NCI-H187 treated with DMSO at 0.1 percent for 48 hours (cell line): ENCODE results near the gene GET3.
"Not testable (repeated sequence)": the region's sequence is repeated elsewhere in the genome, so short reads cannot be mapped to it uniquely, and the experiment has no call there.

ENCODE experiments used
- DNase-seq: peaks from one replicate; lab custom pipeline; 2025; lab: John Stamatoyannopoulos, UW

GET3 gene

DNA sequence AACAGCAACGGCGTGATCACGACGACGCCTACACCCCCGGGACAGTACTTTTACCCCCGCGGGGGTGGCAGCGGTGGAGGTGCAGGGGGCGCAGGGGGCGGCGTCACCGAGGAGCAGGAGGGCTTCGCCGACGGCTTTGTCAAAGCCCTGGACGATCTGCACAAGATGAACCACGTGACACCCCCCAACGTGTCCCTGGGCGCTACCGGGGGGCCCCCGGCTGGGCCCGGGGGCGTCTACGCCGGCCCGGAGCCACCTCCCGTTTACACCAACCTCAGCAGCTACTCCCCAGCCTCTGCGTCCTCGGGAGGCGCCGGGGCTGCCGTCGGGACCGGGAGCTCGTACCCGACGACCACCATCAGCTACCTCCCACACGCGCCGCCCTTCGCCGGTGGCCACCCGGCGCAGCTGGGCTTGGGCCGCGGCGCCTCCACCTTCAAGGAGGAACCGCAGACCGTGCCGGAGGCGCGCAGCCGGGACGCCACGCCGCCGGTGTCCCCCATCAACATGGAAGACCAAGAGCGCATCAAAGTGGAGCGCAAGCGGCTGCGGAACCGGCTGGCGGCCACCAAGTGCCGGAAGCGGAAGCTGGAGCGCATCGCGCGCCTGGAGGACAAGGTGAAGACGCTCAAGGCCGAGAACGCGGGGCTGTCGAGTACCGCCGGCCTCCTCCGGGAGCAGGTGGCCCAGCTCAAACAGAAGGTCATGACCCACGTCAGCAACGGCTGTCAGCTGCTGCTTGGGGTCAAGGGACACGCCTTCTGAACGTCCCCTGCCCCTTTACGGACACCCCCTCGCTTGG is 55.0 kb downstream of the GET3 start:
- no peak for DNase-seq

DNA sequence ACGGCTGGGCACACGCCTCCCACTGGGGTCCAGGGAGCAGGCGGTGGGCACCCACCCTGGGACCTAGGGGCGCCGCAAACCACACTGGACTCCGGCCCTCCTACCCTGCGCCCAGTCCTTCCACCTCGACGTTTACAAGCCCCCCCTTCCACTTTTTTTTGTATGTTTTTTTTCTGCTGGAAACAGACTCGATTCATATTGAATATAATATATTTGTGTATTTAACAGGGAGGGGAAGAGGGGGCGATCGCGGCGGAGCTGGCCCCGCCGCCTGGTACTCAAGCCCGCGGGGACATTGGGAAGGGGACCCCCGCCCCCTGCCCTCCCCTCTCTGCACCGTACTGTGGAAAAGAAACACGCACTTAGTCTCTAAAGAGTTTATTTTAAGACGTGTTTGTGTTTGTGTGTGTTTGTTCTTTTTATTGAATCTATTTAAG is 55.6 kb downstream of the GET3 start:
- DNase-seq, result no peak

DNA sequence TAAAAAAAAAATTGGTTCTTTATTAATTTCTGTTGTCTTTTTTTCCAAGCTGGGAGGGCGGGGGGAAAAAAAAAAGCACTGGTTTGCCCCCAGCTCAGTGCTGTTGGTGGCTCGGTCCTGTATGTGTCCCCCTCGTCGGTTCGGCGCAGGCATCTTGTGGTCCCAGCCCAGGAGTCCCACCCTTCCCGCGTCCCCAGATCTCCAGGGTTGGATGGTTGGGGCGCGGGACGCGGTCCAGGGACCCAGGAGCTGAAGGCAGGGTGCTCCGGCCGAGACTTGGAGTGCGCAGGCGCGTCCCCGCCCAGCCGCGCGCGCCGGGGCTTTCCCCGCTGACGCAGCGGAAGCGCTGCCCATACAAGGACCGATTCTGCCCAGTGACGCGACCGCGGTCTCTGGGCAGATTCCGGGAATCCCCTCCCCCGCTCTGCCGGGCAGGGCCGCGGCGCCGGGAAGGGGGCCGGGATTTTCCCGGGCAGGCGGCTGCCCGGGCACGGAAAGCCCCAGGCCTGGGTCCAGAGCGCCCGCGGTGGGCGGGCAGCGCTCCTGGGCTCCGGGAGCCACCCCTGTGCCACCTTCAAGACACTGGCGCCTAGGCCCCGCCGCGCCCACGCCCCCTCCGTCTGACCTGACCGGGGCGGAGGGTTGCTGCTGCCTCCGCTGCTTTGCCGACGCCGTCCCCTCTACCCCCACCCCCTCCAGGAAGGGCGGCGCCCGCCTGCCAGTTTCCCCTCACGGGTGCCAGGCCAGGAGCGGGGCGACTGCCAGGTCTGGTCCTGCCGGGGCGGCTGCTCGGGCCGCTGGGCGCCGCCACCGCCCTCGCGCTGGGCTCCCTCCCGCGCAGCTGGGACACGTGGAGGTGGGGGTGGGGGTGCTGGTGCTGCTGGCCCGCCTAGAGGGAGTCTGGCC is 56.2 kb downstream of the GET3 start:
- no peak for DNase-seq

DNA sequence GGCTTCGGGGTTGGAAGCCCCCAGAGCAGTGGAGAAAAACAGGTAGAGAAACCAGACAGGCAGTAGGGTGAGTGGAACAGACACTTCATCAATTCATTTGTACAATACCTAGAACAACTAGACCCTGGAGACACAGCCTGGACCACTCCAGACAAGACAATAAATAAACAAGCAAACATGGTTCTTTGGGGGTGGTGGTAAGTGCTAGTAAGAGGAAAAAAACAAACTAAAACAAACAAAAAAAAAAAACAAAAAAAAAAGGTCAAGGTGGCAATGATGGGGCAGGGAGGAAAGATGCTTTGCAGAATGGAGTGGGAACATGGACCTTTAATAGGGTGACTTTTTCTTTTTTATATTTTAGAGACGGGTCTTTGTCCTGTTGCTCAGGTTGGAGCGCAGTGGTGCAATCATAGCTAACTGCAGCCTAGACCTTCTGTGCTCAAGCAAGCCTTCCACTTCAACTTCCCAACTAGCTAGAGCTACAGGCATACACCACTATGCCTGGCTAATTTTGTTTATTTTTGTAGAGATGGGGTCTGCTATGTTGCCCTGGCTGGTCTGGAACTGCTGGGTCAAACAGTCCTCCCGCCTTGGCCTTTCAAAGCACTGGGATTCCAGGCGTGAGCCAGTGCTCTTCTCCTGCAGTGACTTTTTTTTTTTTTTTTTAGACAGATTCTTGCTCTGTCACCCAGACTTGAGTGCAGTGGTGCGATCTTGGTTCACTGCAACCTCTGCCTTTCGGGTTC is 57.1 kb downstream of the GET3 start:
- no peak for DNase-seq

DNA sequence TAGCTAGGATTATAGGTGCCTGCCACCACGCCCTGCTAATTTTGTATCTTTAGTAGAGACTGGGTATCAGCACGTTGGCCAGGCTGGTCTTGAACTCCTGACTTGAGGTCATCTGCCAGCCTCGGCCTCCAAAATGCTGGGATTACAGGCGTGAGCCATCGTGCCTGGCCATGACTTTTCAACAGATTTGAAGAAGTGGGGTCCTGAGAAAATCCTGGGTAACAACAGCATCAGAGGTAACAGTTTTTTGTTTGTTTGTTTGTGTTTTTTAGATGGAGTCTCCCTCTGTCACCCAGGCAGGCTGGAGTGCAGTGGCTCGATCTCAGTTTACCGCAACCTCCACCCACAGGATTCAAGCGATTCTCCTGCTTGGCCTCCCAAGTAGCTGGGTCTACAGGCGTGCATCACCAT is 57.7 kb downstream of the GET3 start:
- DNase-seq, result no peak

DNA sequence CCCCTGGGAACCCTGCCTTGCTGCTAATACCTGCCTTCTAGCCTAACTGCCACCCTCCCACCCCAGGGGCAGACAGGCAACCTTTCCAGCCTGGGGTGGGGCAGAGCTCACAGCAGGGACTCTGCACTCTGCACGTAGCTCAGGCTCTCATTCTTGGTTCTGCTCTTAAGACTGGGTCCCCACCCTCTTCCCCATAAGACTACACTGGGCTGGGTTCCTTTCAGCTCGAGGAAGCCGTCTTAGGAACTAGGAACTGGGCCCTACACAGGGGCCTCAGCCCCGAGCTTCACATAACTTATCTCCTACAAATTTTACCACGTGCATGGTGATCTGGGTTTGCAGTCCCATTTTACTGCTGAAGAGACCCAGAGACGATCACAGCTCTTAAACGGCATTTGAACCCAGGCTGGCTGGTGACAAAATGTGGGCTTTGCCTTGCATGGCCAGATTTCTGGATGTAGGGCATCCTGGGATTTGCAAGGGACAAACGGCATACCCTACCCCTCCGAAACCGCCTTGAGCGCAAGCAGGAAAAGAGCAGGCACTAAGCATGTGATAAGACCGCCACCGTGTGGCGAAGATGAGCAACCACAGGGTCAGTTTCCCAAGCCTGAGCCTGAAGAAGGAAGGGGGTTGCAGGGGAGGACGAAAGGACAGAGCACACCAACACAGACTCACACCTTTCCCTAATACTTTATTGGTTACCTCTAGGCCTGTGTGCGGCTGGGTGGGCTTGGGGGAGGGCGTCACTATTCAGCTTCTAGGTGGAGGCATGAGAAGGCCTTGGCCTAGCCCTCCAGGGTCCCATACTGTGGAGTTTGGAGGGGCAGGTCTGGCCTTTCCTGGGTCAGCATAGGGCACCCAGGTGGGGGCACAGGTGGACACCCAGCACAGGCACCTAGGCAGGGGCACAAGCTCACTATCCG is 59.1 kb downstream of the GET3 start:
- no peak for DNase-seq

DNA sequence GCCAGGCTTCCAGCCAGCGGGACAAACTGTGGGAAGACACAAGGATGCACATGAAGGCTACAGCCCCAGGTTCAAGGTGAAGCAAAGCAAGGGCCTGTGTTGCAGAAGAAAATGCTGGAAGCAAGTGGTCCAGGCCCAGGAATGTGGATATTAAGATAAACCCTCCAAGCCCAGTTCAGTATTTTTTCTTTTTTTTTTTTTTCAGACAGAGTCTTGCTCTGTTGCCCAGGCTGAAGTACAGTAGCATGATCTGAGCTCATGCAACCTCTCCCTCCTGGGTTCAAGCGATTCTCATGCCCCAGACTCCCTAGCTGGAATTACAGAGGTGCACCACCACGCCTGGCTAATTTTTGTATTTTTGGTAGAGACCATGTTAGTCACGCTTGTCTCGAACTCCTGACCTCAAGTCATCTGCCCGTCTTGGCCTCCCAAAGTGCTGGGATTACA is 59.9 kb downstream of the GET3 start:
- no peak for DNase-seq

DNA sequence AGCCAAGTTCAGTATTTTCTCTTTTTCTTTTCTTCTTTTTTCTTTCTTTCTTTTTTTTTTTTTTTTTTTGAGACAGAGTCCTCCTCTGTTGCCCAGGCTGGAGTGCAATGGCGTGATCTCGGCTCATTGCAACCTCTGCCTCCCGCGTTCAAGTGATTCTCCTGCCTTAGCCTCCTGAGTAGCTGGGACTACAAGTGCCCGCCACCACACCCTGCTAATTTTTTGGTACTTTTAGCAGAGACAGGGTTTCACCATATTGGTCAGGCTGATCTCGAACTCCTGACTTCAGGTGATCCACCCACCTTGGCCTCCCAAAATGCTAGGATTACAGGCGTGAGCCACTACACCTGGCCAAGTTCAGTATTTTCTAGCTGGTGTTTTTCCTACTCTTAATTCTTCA is 60.3 kb downstream of the GET3 start:
- DNase-seq, result not testable (repeated sequence)
